IMR-90 (cell line): ENCODE data around the gene CDC34. TPM values are rescaled to one million over a fixed set of nuclear protein-coding genes. Genes with fewer than 3 reads are reported as not detected.

Source experiments
- ATAC-seq: fragments of 200-7000 bp; cut with Tn5 transposase; 2 replicates; pipeline ENCODE4 v1.9.1; 2020; ENCODE audit warnings: low read depth, mild to moderate bottlenecking, moderate library complexity
- BruUV-seq: library from RNA; stranded (reverse); fragments of 400-500 nt; replicated peaks from 2 replicates; lab custom pipeline; 2021; lab: Mats Ljungman, UMichigan
- CTCF ChIA-PET: fragments of 300-600 bp; formaldehyde crosslinking; extraction: SDS; loops from one replicate; lab custom pipeline; 2021; ENCODE audit warnings: antibody characterized with exemption; lab: Yijun Ruan, JAX
- POLR2A ChIA-PET: fragments of 300-600 bp; sonication (Branson Sonifier 250); formaldehyde crosslinking; loops from one replicate; lab custom pipeline; 2022; ENCODE audit warnings: antibody characterized with exemption; ENCODE audit not compliant: unreplicated experiment; lab: Charles Lee
- DNase-seq: peaks from one replicate; pipeline ENCODE4 v3.0.0; 2013
- H2AFZ ChIP-seq: replicated peaks from 2 replicates; pipeline ENCODE3; 2013; ENCODE audit warnings: low read length, mild to moderate bottlenecking; ENCODE audit not compliant: poor library complexity
- H2AK5ac ChIP-seq: 2 replicates; pipeline ENCODE4 v1.6.1; 2013; ENCODE audit warnings: low read depth, low read length, inconsistent platforms
- H2AK9ac ChIP-seq: replicated peaks from 2 replicates; pipeline ENCODE3; 2013; ENCODE audit warnings: mild to moderate bottlenecking, low read depth, low read length, moderate library complexity; ENCODE audit not compliant: poor library complexity
- H2BK120ac ChIP-seq: 2 replicates; pipeline ENCODE4 v1.6.1; 2013; ENCODE audit warnings: low read depth, low read length, inconsistent platforms
- H2BK15ac ChIP-seq: 3 replicates; pipeline ENCODE4 v1.6.1; 2013; ENCODE audit warnings: low read depth, low read length, inconsistent platforms
- H2BK20ac ChIP-seq: 2 replicates; pipeline ENCODE4 v1.6.1; 2013; ENCODE audit warnings: low read depth, mild to moderate bottlenecking, inconsistent platforms, low read length, moderate library complexity
- H2BK5ac ChIP-seq: 2 replicates; pipeline ENCODE4 v1.6.1; 2013; ENCODE audit warnings: mild to moderate bottlenecking, low read depth, low read length, inconsistent platforms; ENCODE audit not compliant: poor library complexity, severe bottlenecking
- H3K14ac ChIP-seq: replicated peaks from 2 replicates; pipeline ENCODE4 v1.6.1; 2013; ENCODE audit warnings: low read depth, low read length, inconsistent platforms
- H3K18ac ChIP-seq: 2 replicates; pipeline ENCODE4 v1.6.1; 2013; ENCODE audit warnings: low read depth, low read length, control low read depth
- H3K23ac ChIP-seq: 2 replicates; pipeline ENCODE4 v1.6.1; 2013; ENCODE audit warnings: low read depth, low read length, inconsistent platforms
- H3K27ac ChIP-seq: 2 replicates; pipeline ENCODE4 v1.5.1; 2013; ENCODE audit warnings: mild to moderate bottlenecking, control low read depth, low read length; ENCODE audit not compliant: insufficient read depth
- H3K27me3 ChIP-seq: 2 replicates; pipeline ENCODE4 v1.6.1; 2013; ENCODE audit warnings: low read length; ENCODE audit not compliant: control insufficient read depth, insufficient read depth
- H3K36me3 ChIP-seq: 2 replicates; pipeline ENCODE4 v1.6.1; 2013; ENCODE audit warnings: low read length, mixed read lengths; ENCODE audit not compliant: control insufficient read depth, insufficient read depth
- H3K4ac ChIP-seq: 2 replicates; pipeline ENCODE4 v1.6.1; 2013; ENCODE audit warnings: low read depth, low read length, inconsistent platforms
- H3K4me1 ChIP-seq: 2 replicates; pipeline ENCODE4 v1.6.1; 2013; ENCODE audit warnings: low read length, mixed read lengths; ENCODE audit not compliant: control insufficient read depth, insufficient read depth
- H3K4me2 ChIP-seq: 2 replicates; pipeline ENCODE4 v1.6.1; 2013; ENCODE audit warnings: low read depth, mild to moderate bottlenecking, control low read depth, low read length, moderate library complexity
- H3K4me3 ChIP-seq: 2 replicates; pipeline ENCODE4 v1.5.1; 2013; ENCODE audit warnings: low read depth, mild to moderate bottlenecking, control low read depth, low read length, moderate library complexity; ENCODE audit not compliant: insufficient read depth
- H3K56ac ChIP-seq: 2 replicates; pipeline ENCODE4 v1.6.1; 2013; ENCODE audit warnings: low read length, inconsistent platforms; ENCODE audit not compliant: insufficient read depth; ENCODE audit errors: extremely low read depth
- H3K79me1 ChIP-seq, 2 experiments: 2 replicates each; pipeline ENCODE4 v1.6.1; 2013; ENCODE audit warnings: low read length in 2 of 2, inconsistent platforms in 1 of 2, low read depth in 1 of 2
- H3K9ac ChIP-seq: 2 replicates; pipeline ENCODE4 v1.6.1; 2013; ENCODE audit warnings: low read depth, low read length, control low read depth
- H3K9me1 ChIP-seq: 2 replicates; pipeline ENCODE4 v1.6.1; 2013; ENCODE audit warnings: low read length, inconsistent platforms; ENCODE audit not compliant: insufficient read depth
- H3K9me3 ChIP-seq: 2 replicates; pipeline ENCODE4 v1.6.1; 2013; ENCODE audit warnings: low read length; ENCODE audit not compliant: control insufficient read depth, insufficient read depth
- H4K20me1 ChIP-seq: 2 replicates; pipeline ENCODE4 v1.6.1; 2013; ENCODE audit warnings: low read length, inconsistent platforms; ENCODE audit not compliant: insufficient read depth
- H4K5ac ChIP-seq: 2 replicates; pipeline ENCODE4 v1.6.1; 2013; ENCODE audit warnings: mild to moderate bottlenecking, low read depth, low read length, control low read depth
- H4K8ac ChIP-seq, 2 experiments: 2 replicates each; pipeline ENCODE4 v1.6.1; 2013; ENCODE audit warnings: low read depth in 2 of 2, low read length in 2 of 2, control low read depth in 1 of 2, inconsistent platforms in 1 of 2
- H4K91ac ChIP-seq: 2 replicates; pipeline ENCODE4 v1.6.1; 2013; ENCODE audit warnings: low read depth, low read length, inconsistent platforms; ENCODE audit not compliant: insufficient read depth
- ELK1 ChIP-seq: fragments of 150-350 bp; IDR thresholded peaks from 2 replicates; pipeline ENCODE4 v1.6.1; 2016; ENCODE audit warnings: low read depth, mild to moderate bottlenecking, low read length, moderate library complexity, borderline replicate concordance
- FOS ChIP-seq: fragments of 150-350 bp; IDR thresholded peaks from 2 replicates; pipeline ENCODE4 v1.6.1; 2016; ENCODE audit warnings: low read depth, low read length
- MAFK ChIP-seq: IDR thresholded peaks from 2 replicates; pipeline ENCODE4 v1.6.1; 2012; ENCODE audit warnings: low read depth, low read length, improper control_type of control experiment
- MXI1 ChIP-seq: IDR thresholded peaks from 2 replicates; pipeline ENCODE4 v1.6.1; 2012; ENCODE audit warnings: low read depth, mild to moderate bottlenecking, low read length, moderate library complexity, borderline replicate concordance
- RAD21 ChIP-seq: IDR thresholded peaks from 2 replicates; pipeline ENCODE4 v1.6.1; 2012; ENCODE audit warnings: low read length, improper control_type of control experiment
- SMC3 ChIP-seq: fragments of 150-350 bp; IDR thresholded peaks from 2 replicates; pipeline ENCODE4 v1.6.1; 2016; ENCODE audit warnings: low read depth, mild to moderate bottlenecking, antibody characterized with exemption, low read length, moderate library complexity
- WGBS, 2 experiments: methylation state at CpG; one replicate each; pipeline versions ENCODE4 v1.1.5 to v1.1.7; 2013; ENCODE audit warnings: missing lambda C conversion rate in 2 of 2; ENCODE audit not compliant: insufficient read length in 1 of 2; ENCODE audit errors: extremely low coverage in 2 of 2; 5-methylcytosine and 5-hydroxymethylcytosine counted together
- dilution Hi-C: fragments of 300-500 bp; cut with HindIII; formaldehyde crosslinking; loops from one replicate; pipeline ENCODE4 v1.14.3; 2018; ENCODE audit warnings: low sequenced_read_pairs; ENCODE audit not compliant: unreplicated experiment
- in situ Hi-C: fragments of 300-500 bp; cut with MboI; formaldehyde crosslinking; loops from 3 replicates; pipeline ENCODE4 v1.14.3; 2019; ENCODE audit warnings: low sequenced_read_pairs, inconsistent platforms, mixed read lengths
- intact Hi-C: fragments of 100-400 bp; cut with micrococcal nuclease; formaldehyde crosslinking; loops from 2 replicates; pipeline ENCODE4 v1.10.0; 2022
- polyA plus RNA-seq, 3 experiments: library from polyadenylated mRNA; depleted of rRNA; stranded (reverse); fragments of >200 nt; gene quantifications; 2 replicates each; pipeline ENCODE4 v1.2.3, GENCODE V29; 2012; ENCODE audit warnings: low replicate concordance in 1 of 3
- total RNA-seq: library from RNA; depleted of rRNA; stranded (reverse); fragments of >200 nt; gene quantifications from 2 replicates; pipeline ENCODE4 v1.2.3, GENCODE V29; 2012
- TF ChIP-seq, protein P1 (sequence below): fragments of 150-350 bp; IDR thresholded peaks from 2 replicates; pipeline ENCODE4 v1.6.1; 2017; ENCODE audit warnings: mild to moderate bottlenecking, antibody characterized with exemption, low read length, low read depth

CDC34 gene
- total and polyA plus RNA-seq, 2 of the 4 experiments (the other 2 are of a cell fraction) = 35.7 to 68.9 TPM

DNA sequence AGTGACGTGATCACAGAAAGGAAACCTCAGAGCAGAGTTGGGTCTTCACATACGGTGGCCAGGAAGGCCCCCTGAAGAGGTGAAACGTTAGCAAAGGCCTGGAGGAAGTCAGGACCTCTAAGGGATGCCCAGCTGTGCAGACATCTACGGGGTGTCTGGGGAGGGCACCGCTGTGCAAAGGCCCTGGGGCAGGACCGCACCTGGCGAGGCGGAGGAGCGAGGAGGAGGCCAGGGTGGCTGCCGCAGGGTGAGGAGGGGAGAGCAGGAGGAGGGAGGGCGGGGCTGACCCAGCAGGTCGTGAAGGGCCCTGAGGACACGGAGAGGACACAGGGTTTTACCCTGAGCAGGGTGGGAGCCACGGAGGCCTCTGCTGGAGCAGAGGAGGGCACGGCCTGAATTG, 47.1 kb upstream of the CDC34 start:
- Histone ChIP-seq H3K23ac (no peak overlapping the region), H3K27me3 (peaks cover 8% of the 10 kb centered on the region; the same call in 1 of the 2 replicates), H2AFZ (no peak overlapping the region), H3K4me3 (no peak overlapping the region), H3K4ac (no peak overlapping the region), H4K20me1 (no peaks in the 10 kb centered on the region), H3K9me1 (0 out of 2 replicates have a peak, but pooled peaks cover under 1% of the 10 kb centered on the region), H2BK120ac (no peak overlapping the region), H3K36me3 (no peaks in the 10 kb centered on the region), H3K9ac (no peak overlapping the region), H2BK5ac (no peak overlapping the region), H3K18ac (no peak overlapping the region), H2AK5ac (no peak overlapping the region), H4K91ac (no peak overlapping the region), H3K79me1 (peaks cover 0 to 2% of the 10 kb centered on the region in 2 experiments; a peak in 1 of 4 replicates), H3K4me2 (no peak overlapping the region), H4K5ac (no peak overlapping the region), H2BK20ac (no peak overlapping the region), H3K14ac (no peak overlapping the region), H3K56ac (no peak overlapping the region), H2BK15ac (no peak overlapping the region), H2AK9ac (no peak overlapping the region), H3K27ac (no peak overlapping the region), H4K8ac (no peak overlapping the region), H3K4me1 (peaks cover under 1% of the 10 kb centered on the region; the same call in 1 of the 2 replicates), H3K9me3 (no peaks in the 10 kb centered on the region)
- DNase-seq (no peak), ATAC-seq (no peak)
- BruUV-seq = no TSS peak
- in situ Hi-C loops (no loop called here), intact Hi-C loops (loop anchor here (10.0 kb wide), 1 partner anchor 140 kb away; the partner anchor contains the start of gene MIER2), dilution Hi-C loops (no loop called here)
- CTCF ChIA-PET = no interaction called here
- 32% methylated on average over 8 of the region's 15 CpGs; no CpG with 5 or more reads in 1 of the 2 experiments for WGBS, 2 experiments
- POLR2A ChIA-PET = no interaction called here
- TF ChIP-seq SMC3 = no peak
- no peak for TF ChIP-seq MAFK
- no peak for TF ChIP-seq ELK1
- no peak for TF ChIP-seq RAD21
- TF ChIP-seq MXI1 = no peak
- TF ChIP-seq, protein P1, sequence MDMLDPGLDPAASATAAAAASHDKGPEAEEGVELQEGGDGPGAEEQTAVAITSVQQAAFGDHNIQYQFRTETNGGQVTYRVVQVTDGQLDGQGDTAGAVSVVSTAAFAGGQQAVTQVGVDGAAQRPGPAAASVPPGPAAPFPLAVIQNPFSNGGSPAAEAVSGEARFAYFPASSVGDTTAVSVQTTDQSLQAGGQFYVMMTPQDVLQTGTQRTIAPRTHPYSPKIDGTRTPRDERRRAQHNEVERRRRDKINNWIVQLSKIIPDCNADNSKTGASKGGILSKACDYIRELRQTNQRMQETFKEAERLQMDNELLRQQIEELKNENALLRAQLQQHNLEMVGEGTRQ = no peak
- TF ChIP-seq FOS = no peak
